ENCODE data around the gene ACSF2.

The ACSF2 gene

GRCh38 chr17:50514936-50515702, 89.1 kb downstream of the ACSF2 start:
- no peak for DNase-seq (ENCODE audit: low read depth)
- no peak overlapping the region for H3K4me3 ChIP-seq (ENCODE audit: low read length)
- TF ChIP-seq CTCF (conservative IDR thresholded peaks at IDR 0.05; ENCODE audit: low read depth, low read length) = no peak

GRCh38 chr17:50517011-50517410, 91.0 kb downstream of the ACSF2 start:
- TF ChIP-seq CTCF (conservative IDR thresholded peaks at IDR 0.05; ENCODE audit: low read depth, low read length) = no peak
- no peak overlapping the region for H3K4me3 ChIP-seq (ENCODE audit: low read length)
- DNase-seq (ENCODE audit: low read depth) = no peak

GRCh38 chr17:50517504-50518383, 91.7 kb downstream of the ACSF2 start:
- no peak for TF ChIP-seq CTCF (conservative IDR thresholded peaks at IDR 0.05; ENCODE audit: low read depth, low read length)
- H3K4me3 ChIP-seq (ENCODE audit: low read length) = no peak overlapping the region
- no peak for DNase-seq (ENCODE audit: low read depth)

GRCh38 chr17:50518384-50519023, 92.5 kb downstream of the ACSF2 start:
- TF ChIP-seq CTCF (conservative IDR thresholded peaks at IDR 0.05; ENCODE audit: low read depth, low read length) = no peak
- no peak for DNase-seq (ENCODE audit: low read depth)

GRCh38 chr17:50519141-50519834, 93.3 kb downstream of the ACSF2 start:
- H3K4me3 ChIP-seq (ENCODE audit: low read length) = no peak overlapping the region
- no peak for DNase-seq (ENCODE audit: low read depth)
- no peak for TF ChIP-seq CTCF (conservative IDR thresholded peaks at IDR 0.05; ENCODE audit: low read depth, low read length)

More at GRCh38 chr17:50518384-50519023, 92.5 kb downstream of the ACSF2 start:
- no peak overlapping the region for H3K4me3 ChIP-seq (ENCODE audit: low read length)

- no peak for TF ChIP-seq CTCF (conservative IDR thresholded peaks at IDR 0.05; ENCODE audit: low read depth, low read length)
- no peak for DNase-seq (ENCODE audit: low read depth)
- no peak overlapping the region for H3K4me3 ChIP-seq (ENCODE audit: low read length)
Measured at GRCh38 chr17:50520483-50520882, 94.5 kb downstream of the ACSF2 start.
